BLaER1 (cell line): ENCODE data around the gene CENPP.

Experiments used
- H3K27ac ChIP-seq: shearing (Covaris generic); formaldehyde crosslinking; 2 replicates; pipeline ENCODE4 v1.8.1; 2022
- H3K27me3 ChIP-seq: shearing (Covaris generic); formaldehyde crosslinking; 2 replicates; pipeline ENCODE4 v1.8.1; 2022
- H3K36me3 ChIP-seq: shearing (Covaris generic); formaldehyde crosslinking; 2 replicates; pipeline ENCODE4 v1.8.1; 2022
- H3K4me1 ChIP-seq: shearing (Covaris generic); formaldehyde crosslinking; 2 replicates; pipeline ENCODE4 v1.8.1; 2022
- H3K4me2 ChIP-seq: shearing (Covaris generic); formaldehyde crosslinking; 2 replicates; pipeline ENCODE4 v1.8.1; 2022
- H3K4me3 ChIP-seq: shearing (Covaris generic); formaldehyde crosslinking; 2 replicates; pipeline ENCODE4 v1.8.1; 2022
- H3K9ac ChIP-seq: shearing (Covaris generic); formaldehyde crosslinking; 2 replicates; pipeline ENCODE4 v1.8.1; 2022
- H3K9me3 ChIP-seq: shearing (Covaris generic); formaldehyde crosslinking; 2 replicates; pipeline ENCODE4 v1.8.1; 2022
- H4K20me1 ChIP-seq: shearing (Covaris generic); formaldehyde crosslinking; 2 replicates; pipeline ENCODE4 v1.8.1; 2022
- Cebpa-rat ChIP-seq: shearing (Covaris generic); IDR thresholded peaks from 2 replicates; pipeline ENCODE4 v1.8.1; 2022

The CENPP gene

GRCh38 chr9:92512622-92513021 lies 186.9 kb downstream of the CENPP start:
- no peaks in the 10 kb centered on the region for H4K20me1 ChIP-seq
- peaks cover 25% of the 10 kb centered on the region for H3K4me1 ChIP-seq
- no peaks in the 10 kb centered on the region for H3K27me3 ChIP-seq
- H3K9me3 ChIP-seq: no peaks in the 10 kb centered on the region
- H3K27ac ChIP-seq: no peak overlapping the region
- peak overlapping the region; percentile 53 for H3K4me2 ChIP-seq
- H3K9ac ChIP-seq: no peak overlapping the region
- H3K36me3 ChIP-seq: no peaks in the 10 kb centered on the region
- TF ChIP-seq Cebpa-rat: no peak
- H3K4me3 ChIP-seq: no peak overlapping the region

DNA sequence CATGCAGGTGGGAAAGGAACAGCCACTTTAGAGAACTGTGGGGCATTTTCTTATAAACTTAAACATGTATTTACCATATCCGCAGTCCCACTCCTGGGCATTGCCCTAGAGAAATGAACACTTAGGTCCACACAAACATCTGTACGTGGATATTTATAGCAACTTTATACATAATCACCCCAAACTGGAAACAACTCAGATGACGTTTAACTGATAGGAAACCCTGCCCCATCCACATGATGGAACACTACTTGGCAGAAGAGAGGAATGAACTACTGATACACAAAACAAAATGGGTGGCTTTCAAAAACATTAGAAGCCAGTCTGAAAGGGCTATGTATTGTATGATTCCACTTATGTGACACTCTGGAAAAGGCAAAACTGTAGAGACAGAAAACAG lies 187.6 kb downstream of the CENPP start:
- no peak for TF ChIP-seq Cebpa-rat
- no peaks in the 10 kb centered on the region for H3K27me3 ChIP-seq
- H3K4me2 ChIP-seq: peak overlapping the region; percentile 53
- no peaks in the 10 kb centered on the region for H3K36me3 ChIP-seq
- no peak overlapping the region for H3K4me3 ChIP-seq
- H3K9ac ChIP-seq: no peak overlapping the region
- H3K4me1 ChIP-seq: peaks cover 25% of the 10 kb centered on the region
- H3K27ac ChIP-seq: no peak overlapping the region; the same call in 1 of the 2 replicates
- no peaks in the 10 kb centered on the region for H4K20me1 ChIP-seq
- no peaks in the 10 kb centered on the region for H3K9me3 ChIP-seq

DNA sequence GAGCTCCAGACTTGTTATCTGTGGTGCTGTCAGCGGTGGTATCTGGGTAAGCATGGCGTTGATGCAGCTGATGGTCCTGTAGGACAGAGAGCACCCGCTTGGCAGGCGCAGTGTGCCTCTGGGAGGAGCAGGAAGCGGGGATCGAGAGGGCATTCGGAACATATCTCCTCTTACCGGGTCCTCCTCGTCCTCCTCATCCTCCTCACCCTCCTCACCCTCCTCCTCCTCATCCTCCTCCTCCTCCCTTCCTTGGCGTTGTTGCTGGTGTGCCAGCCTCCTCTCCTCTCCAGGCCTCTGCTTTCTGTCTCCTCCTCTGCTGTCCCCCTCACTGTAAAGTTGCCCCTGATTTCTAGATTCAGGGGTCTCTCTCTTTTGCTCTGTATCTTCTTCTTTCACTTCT lies 188.9 kb downstream of the CENPP start:
- Histone ChIP-seq H3K27ac (no peak overlapping the region), H3K4me3 (no peak overlapping the region), H3K4me2 (no peak overlapping the region), H3K27me3 (no peaks in the 10 kb centered on the region), H3K4me1 (peaks cover 25% of the 10 kb centered on the region), H3K9me3 (no peaks in the 10 kb centered on the region), H3K36me3 (no peaks in the 10 kb centered on the region), H3K9ac (no peak overlapping the region), H4K20me1 (no peaks in the 10 kb centered on the region)
- TF ChIP-seq Cebpa-rat: no peak

DNA sequence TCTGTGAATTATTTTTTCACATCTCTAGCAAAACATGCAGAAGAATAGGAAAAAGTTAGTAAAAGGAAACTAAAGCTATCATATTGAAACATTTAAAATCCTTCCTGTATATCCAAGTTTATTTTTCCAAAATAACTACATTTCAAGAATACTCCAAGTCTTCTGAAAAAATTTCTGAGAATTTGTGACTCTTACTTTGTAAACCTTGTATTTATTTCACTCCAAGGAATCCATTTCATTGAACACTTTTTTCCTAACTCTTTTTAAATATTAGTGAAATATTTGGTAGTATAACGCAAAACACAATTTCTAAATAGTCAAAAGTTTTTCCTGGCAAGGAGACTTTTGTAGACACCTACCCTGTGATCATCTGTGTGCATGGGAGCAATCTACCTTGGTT lies 190.8 kb downstream of the CENPP start:
- H3K9ac ChIP-seq: no peak overlapping the region
- 0 out of 2 replicates have a peak, but pooled peaks cover 5% of the 10 kb centered on the region for H3K9me3 ChIP-seq
- no peaks in the 10 kb centered on the region for H3K27me3 ChIP-seq
- H3K4me2 ChIP-seq: no peak overlapping the region
- H3K36me3 ChIP-seq: 0 out of 2 replicates have a peak, but pooled peaks cover 4% of the 10 kb centered on the region
- H3K4me1 ChIP-seq: peaks cover 17% of the 10 kb centered on the region
- no peak overlapping the region for H3K4me3 ChIP-seq
- H3K27ac ChIP-seq: no peak overlapping the region
- no peaks in the 10 kb centered on the region for H4K20me1 ChIP-seq
- TF ChIP-seq Cebpa-rat: no peak

DNA sequence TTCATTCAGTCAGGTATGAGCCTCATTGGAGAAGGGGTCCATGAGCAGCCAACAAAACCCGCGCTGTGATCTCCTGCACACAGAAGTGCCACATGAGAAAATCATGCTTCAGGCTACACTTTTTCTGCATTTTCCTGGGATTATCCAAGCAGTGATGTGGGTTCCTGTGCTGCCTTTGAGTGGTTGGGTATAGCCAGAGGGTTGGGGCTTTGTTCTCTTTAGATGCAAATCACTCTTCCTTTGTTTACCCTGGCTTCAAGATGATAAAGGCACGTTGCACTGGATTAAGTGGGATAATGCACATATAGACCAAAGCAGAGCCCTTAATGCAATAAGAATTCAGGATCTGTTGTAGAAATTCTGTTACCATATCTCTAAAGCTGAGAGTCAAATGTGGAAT lies 191.3 kb downstream of the CENPP start:
- Histone ChIP-seq H3K9ac (no peak overlapping the region), H3K36me3 (0 out of 2 replicates have a peak, but pooled peaks cover 4% of the 10 kb centered on the region), H3K9me3 (0 out of 2 replicates have a peak, but pooled peaks cover 5% of the 10 kb centered on the region), H3K27me3 (no peaks in the 10 kb centered on the region), H3K4me2 (no peak overlapping the region), H4K20me1 (no peaks in the 10 kb centered on the region), H3K4me1 (peaks cover 17% of the 10 kb centered on the region), H3K4me3 (no peak overlapping the region), H3K27ac (no peak overlapping the region)
- TF ChIP-seq Cebpa-rat: no peak

- Histone ChIP-seq H3K4me1 (peaks cover 7% of the 10 kb centered on the region), H3K9ac (no peak overlapping the region), H3K9me3 (0 out of 2 replicates have a peak, but pooled peaks cover 5% of the 10 kb centered on the region), H3K27ac (no peak overlapping the region), H3K36me3 (0 out of 2 replicates have a peak, but pooled peaks cover 4% of the 10 kb centered on the region), H4K20me1 (no peaks in the 10 kb centered on the region), H3K4me3 (no peak overlapping the region), H3K4me2 (no peak overlapping the region), H3K27me3 (no peaks in the 10 kb centered on the region)
- TF ChIP-seq Cebpa-rat: no peak
Observed at GRCh38 chr9:92518199-92518598, 192.4 kb downstream of the CENPP start.

- TF ChIP-seq Cebpa-rat: no peak
- Histone ChIP-seq H3K4me1 (no peaks in the 10 kb centered on the region), H3K4me2 (no peak overlapping the region), H3K36me3 (0 out of 2 replicates have a peak, but pooled peaks cover 4% of the 10 kb centered on the region), H3K27ac (no peak overlapping the region), H3K9me3 (0 out of 2 replicates have a peak, but pooled peaks cover 5% of the 10 kb centered on the region), H3K9ac (no peak overlapping the region), H3K4me3 (no peak overlapping the region), H3K27me3 (no peaks in the 10 kb centered on the region), H4K20me1 (no peaks in the 10 kb centered on the region)
Observed at GRCh38 chr9:92520837-92521236, 195.1 kb downstream of the CENPP start.

DNA sequence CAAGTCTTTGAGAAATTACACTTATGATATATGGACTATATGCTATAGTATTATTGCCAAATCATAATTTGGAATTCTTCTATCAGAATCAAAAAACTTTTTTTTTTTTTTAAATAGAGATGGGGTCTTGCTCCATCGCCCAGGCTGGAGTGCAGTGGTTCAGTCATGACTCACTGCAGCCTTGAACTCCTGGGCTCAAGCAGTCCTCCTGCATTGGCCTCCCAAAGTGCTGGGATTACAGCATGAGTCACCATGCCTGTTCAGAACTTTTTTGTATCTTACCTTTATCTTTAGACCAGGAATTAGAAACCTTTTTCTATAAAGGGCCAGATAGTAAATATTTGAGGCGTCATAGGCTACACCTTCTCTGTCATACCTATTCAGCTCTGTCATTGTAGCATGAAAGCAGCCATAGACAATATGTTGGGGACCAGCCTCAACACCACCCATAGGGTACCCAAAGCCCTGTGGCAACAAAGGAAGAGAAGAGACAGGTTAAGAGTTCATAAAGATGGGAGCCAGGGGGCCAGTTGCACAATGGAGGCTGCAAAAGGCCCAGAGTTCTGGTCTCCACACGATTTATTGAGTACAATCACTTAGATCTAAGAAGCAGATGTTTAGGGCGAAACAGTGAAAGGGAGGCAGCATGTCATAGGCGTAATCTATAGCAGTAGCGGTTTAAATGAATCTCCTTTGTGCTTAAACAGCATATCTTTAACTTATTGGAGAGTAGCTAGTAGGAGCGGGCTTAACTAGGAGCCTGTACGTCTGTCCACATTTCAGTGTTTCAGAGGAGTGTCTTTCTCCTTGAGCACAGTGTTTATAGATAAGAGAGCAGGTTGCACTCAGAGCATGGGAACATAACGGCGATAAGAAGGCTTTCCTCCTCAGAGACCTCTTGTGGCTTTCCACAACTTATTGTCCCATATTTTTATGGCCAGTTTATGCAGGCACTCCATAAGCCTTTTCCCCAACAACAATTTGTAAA lies 197.5 kb downstream of the CENPP start:
- Histone ChIP-seq H3K4me2 (no peak overlapping the region), H3K36me3 (0 out of 2 replicates have a peak, but pooled peaks cover 4% of the 10 kb centered on the region), H4K20me1 (no peaks in the 10 kb centered on the region), H3K4me3 (no peak overlapping the region), H3K9ac (no peak overlapping the region), H3K27me3 (no peaks in the 10 kb centered on the region), H3K9me3 (0 out of 2 replicates have a peak, but pooled peaks cover 5% of the 10 kb centered on the region), H3K27ac (no peak overlapping the region), H3K4me1 (no peaks in the 10 kb centered on the region)
- TF ChIP-seq Cebpa-rat: no peak

DNA sequence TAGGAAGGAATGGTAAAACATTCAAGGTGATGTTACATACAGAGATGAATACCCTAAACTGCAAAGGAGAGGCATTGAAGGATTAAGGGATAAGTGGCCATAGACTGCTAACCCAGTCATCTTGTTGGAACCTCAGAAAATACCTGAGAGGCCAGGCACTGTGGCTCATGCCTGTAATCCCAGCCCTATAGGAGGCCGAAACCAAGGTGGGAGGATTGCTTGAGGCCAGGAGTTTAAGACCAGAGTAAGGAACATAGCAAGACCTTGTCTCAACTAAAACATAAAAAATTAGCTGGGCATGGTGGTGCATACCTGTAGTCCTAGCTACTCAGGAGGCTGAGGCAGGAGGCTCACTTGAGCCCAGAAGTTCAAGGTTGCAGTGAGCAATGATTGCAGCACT lies 199.1 kb downstream of the CENPP start:
- no peak for TF ChIP-seq Cebpa-rat
- Histone ChIP-seq H3K4me2 (no peak overlapping the region), H3K36me3 (0 out of 2 replicates have a peak, but pooled peaks cover 3% of the 10 kb centered on the region), H3K4me1 (no peaks in the 10 kb centered on the region), H3K27me3 (no peaks in the 10 kb centered on the region), H4K20me1 (no peaks in the 10 kb centered on the region), H3K4me3 (no peak overlapping the region), H3K9me3 (0 out of 2 replicates have a peak, but pooled peaks cover 4% of the 10 kb centered on the region), H3K27ac (no peak overlapping the region), H3K9ac (no peak overlapping the region)

- no peak overlapping the region for H3K4me2 ChIP-seq
- H3K36me3 ChIP-seq: no peaks in the 10 kb centered on the region
- no peaks in the 10 kb centered on the region for H3K9me3 ChIP-seq
- TF ChIP-seq Cebpa-rat: no peak
- H4K20me1 ChIP-seq: no peaks in the 10 kb centered on the region
- H3K9ac ChIP-seq: no peak overlapping the region
- H3K4me3 ChIP-seq: no peak overlapping the region
- no peaks in the 10 kb centered on the region for H3K27me3 ChIP-seq
- H3K27ac ChIP-seq: no peak overlapping the region
- no peaks in the 10 kb centered on the region for H3K4me1 ChIP-seq
Observed at GRCh38 chr9:92525306-92525705, 199.6 kb downstream of the CENPP start.
